WTC11 (cell line): Measurements from ENCODE around the gene PALD1.

Experiments
- ATF1 ChIP-seq: sonication (generic); formaldehyde crosslinking; IDR thresholded peaks from 2 replicates; pipeline ENCODE4 v1.8.1; 2023; ENCODE audit warnings: mild to moderate bottlenecking, moderate library complexity, missing genetic modification reagents
- MYBL2 ChIP-seq: sonication (generic); formaldehyde crosslinking; IDR thresholded peaks from 2 replicates; pipeline ENCODE4 v1.8.1; 2023; ENCODE audit warnings: mild to moderate bottlenecking, moderate library complexity, missing genetic modification reagents
- NFYB ChIP-seq: sonication (generic); formaldehyde crosslinking; conservative IDR thresholded peaks from 2 replicates; pipeline ENCODE4 v1.8.0; 2022; ENCODE audit warnings: low read depth, missing genetic modification reagents
- RELA ChIP-seq: sonication (generic); formaldehyde crosslinking; IDR thresholded peaks from 2 replicates; pipeline ENCODE4 v1.8.1; 2022; ENCODE audit warnings: missing genetic modification reagents, mild to moderate bottlenecking, borderline replicate concordance
- SP1 ChIP-seq: sonication (generic); formaldehyde crosslinking; conservative IDR thresholded peaks from 2 replicates; pipeline ENCODE4 v1.8.1; 2022; ENCODE audit warnings: missing genetic modification reagents
- ZNF232 ChIP-seq: sonication (generic); formaldehyde crosslinking; IDR thresholded peaks from 2 replicates; pipeline ENCODE4 v1.8.0; 2022; ENCODE audit warnings: mild to moderate bottlenecking, missing genetic modification reagents
- TF ChIP-seq, protein P1 (sequence below): fragments of 200-600 bp; IDR thresholded peaks from 2 replicates; pipeline ENCODE4 v1.8.0; 2022; ENCODE audit warnings: antibody characterized with exemption
- TF ChIP-seq, protein P2 (sequence below): sonication (generic); formaldehyde crosslinking; IDR thresholded peaks from 2 replicates; pipeline ENCODE4 v1.8.0; 2022; ENCODE audit warnings: mild to moderate bottlenecking, missing genetic modification reagents
- TF ChIP-seq, protein P3 (sequence below): sonication (generic); formaldehyde crosslinking; IDR thresholded peaks from 2 replicates; pipeline ENCODE4 v1.8.1; 2023; ENCODE audit warnings: mild to moderate bottlenecking, missing genetic modification reagents
- TF ChIP-seq, protein P4 (sequence below): sonication (generic); formaldehyde crosslinking; IDR thresholded peaks from 2 replicates; pipeline ENCODE4 v1.8.0; 2022; ENCODE audit warnings: mild to moderate bottlenecking, missing genetic modification reagents

DNA sequence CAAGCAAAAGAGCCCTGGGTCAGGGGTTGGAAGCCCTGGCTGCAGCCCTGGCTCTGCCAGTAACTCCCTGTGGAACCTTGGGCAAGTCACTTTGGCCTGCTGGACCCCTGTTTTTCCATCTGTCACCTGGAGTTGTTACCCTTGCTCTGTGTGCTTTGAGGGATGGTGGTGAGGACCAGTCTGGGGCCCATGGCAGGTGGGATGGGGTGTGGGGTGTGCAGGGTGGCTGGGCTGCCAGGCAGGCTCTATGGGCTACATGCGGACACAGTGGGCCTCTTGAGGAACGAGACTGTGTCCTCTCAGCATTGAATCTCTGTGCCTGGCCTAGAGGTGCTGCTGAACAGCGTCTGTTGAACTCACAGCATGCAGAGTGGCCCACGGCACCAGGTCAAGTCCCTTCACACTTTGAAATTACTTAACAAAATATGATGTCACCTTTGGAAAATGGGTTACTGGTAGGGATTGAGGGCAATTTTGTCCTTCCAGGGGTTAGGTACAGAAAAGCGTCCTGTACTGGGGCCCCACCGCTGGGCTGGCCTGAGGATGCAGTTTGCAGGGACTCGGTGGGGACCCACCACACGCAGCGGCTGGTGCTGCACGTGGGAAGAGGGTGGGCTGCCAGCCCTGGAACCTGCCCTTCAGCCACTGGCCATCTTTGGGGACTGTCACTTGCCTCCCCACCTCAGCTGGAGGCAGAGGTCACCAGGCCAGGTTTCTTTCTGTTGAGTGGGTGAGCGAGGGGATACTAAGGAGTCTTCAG lies 78.7 kb downstream of the PALD1 start:
- TF ChIP-seq, protein P1, sequence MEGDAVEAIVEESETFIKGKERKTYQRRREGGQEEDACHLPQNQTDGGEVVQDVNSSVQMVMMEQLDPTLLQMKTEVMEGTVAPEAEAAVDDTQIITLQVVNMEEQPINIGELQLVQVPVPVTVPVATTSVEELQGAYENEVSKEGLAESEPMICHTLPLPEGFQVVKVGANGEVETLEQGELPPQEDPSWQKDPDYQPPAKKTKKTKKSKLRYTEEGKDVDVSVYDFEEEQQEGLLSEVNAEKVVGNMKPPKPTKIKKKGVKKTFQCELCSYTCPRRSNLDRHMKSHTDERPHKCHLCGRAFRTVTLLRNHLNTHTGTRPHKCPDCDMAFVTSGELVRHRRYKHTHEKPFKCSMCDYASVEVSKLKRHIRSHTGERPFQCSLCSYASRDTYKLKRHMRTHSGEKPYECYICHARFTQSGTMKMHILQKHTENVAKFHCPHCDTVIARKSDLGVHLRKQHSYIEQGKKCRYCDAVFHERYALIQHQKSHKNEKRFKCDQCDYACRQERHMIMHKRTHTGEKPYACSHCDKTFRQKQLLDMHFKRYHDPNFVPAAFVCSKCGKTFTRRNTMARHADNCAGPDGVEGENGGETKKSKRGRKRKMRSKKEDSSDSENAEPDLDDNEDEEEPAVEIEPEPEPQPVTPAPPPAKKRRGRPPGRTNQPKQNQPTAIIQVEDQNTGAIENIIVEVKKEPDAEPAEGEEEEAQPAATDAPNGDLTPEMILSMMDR, result no peak
- TF ChIP-seq SP1 (no peak), MYBL2 (CRISPR knock-in tag) (no peak), ZNF232 (CRISPR knock-in tag) (no peak), NFYB (CRISPR knock-in tag) (no peak), RELA (CRISPR knock-in tag) (no peak), ATF1 (CRISPR knock-in tag) (no peak)
- TF ChIP-seq, protein P2, sequence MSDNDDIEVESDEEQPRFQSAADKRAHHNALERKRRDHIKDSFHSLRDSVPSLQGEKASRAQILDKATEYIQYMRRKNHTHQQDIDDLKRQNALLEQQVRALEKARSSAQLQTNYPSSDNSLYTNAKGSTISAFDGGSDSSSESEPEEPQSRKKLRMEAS (CRISPR knock-in tag), result no peak
- TF ChIP-seq, protein P3, sequence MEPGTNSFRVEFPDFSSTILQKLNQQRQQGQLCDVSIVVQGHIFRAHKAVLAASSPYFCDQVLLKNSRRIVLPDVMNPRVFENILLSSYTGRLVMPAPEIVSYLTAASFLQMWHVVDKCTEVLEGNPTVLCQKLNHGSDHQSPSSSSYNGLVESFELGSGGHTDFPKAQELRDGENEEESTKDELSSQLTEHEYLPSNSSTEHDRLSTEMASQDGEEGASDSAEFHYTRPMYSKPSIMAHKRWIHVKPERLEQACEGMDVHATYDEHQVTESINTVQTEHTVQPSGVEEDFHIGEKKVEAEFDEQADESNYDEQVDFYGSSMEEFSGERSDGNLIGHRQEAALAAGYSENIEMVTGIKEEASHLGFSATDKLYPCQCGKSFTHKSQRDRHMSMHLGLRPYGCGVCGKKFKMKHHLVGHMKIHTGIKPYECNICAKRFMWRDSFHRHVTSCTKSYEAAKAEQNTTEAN (CRISPR knock-in tag), result no peak
- TF ChIP-seq, protein P4, sequence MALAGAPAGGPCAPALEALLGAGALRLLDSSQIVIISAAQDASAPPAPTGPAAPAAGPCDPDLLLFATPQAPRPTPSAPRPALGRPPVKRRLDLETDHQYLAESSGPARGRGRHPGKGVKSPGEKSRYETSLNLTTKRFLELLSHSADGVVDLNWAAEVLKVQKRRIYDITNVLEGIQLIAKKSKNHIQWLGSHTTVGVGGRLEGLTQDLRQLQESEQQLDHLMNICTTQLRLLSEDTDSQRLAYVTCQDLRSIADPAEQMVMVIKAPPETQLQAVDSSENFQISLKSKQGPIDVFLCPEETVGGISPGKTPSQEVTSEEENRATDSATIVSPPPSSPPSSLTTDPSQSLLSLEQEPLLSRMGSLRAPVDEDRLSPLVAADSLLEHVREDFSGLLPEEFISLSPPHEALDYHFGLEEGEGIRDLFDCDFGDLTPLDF (CRISPR knock-in tag), result no peak
